Camera-type eye (tissue), 1 donor: ENCODE results near the gene CYCS. TPM values are rescaled to one million over a fixed set of nuclear protein-coding genes. Genes with fewer than 3 reads are reported as not detected.

Experiments used
- total RNA-seq: library from RNA; depleted of rRNA; stranded (reverse); fragments of >200 nt; gene quantifications from one replicate; pipeline ENCODE4 v1.2.3, GENCODE V29; 2014

Gene CYCS
- total RNA-seq, result 37.9 TPM

DNA sequence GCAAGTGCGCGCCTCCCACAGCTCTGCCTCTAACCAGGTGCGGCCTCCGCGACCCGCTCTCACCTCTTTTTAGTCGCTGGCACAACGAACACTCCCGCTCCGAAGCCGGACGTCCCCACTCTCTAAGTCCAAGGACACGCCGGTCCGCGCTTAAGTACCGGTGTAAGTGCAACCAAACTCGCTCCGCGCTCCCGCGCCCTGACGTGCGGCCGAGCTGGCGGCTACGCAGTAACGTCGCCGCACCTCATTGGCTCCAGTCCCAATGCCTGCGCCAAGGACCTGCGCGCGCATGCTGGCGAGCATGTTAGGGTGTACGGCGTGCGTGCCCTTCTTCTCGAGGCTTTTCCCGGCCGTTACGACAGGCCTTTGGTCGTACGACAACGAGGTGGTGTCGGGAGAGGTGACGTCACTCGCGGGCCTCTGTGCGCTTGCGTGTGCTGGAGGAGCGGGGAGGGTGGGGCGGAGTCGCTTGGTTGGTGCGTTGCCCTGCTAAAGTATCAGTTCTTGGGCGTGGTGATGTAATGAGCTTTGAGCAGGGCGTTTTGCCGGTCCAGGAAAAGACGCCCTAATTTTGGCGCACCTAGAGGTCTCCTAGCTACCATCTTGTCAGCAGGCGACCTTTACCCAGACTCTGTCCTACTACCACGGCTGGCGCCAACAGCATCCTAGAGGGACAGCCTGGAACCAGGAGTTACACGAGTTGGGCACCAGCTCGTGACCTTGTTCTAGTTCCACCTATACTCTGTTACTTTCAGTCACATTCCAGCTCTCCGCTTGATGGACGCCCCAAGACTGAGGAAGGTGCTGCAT is at the start of gene CYCS:
TSS of gene CYCS (minus strand) at position 124 of the 810 bp plus-strand sequence. CDS start 1,141 bp downstream, outside the sequence.

Other genes with a start within 250 kb of the CYCS start
- gene OSBPL3, start 145.1 kb downstream of the CYCS start, total RNA-seq, result 11.1 TPM
- gene NPVF, start 103.2 kb upstream of the CYCS start, total RNA-seq, result 18.7 TPM